SIG-M5 treated with dmso at 0.1 percent for 504 hours (cell line): Measurements from ENCODE around the gene POU2F3.

Source experiments
- DNase-seq: peaks from one replicate; lab custom pipeline; 2025; ENCODE audit not compliant: unreplicated experiment; lab: John Stamatoyannopoulos, UW

POU2F3 gene

GRCh38 chr11:120281143-120281795 is 41.3 kb downstream of the POU2F3 start:
- DNase-seq = no peak

GRCh38 chr11:120283124-120283523 is 43.2 kb downstream of the POU2F3 start:
- DNase-seq = no peak

GRCh38 chr11:120284272-120284671 is 44.3 kb downstream of the POU2F3 start:
- DNase-seq = no peak

- no peak for DNase-seq
Measured at GRCh38 chr11:120285256-120285655, 45.3 kb downstream of the POU2F3 start.

GRCh38 chr11:120288021-120288420 is 48.1 kb downstream of the POU2F3 start:
- no peak for DNase-seq

GRCh38 chr11:120289426-120289825 is 49.5 kb downstream of the POU2F3 start:
- DNase-seq = no peak

- no peak for DNase-seq
Measured at GRCh38 chr11:120290956-120291355, 51.0 kb downstream of the POU2F3 start.

- DNase-seq = peak; percentile 5
Measured at GRCh38 chr11:120293038-120293800, 53.3 kb downstream of the POU2F3 start.

- DNase-seq = no peak
Measured at GRCh38 chr11:120294096-120294495, 54.2 kb downstream of the POU2F3 start.

GRCh38 chr11:120295099-120295498 is 55.2 kb downstream of the POU2F3 start:
- no peak for DNase-seq

- no peak for DNase-seq
Measured at GRCh38 chr11:120296554-120296953, 56.6 kb downstream of the POU2F3 start.

- no peak for DNase-seq
Measured at GRCh38 chr11:120298461-120298860, 58.5 kb downstream of the POU2F3 start.

- DNase-seq = peak; percentile 31
Measured at GRCh38 chr11:120302001-120302805, 62.3 kb downstream of the POU2F3 start.

GRCh38 chr11:120303004-120303637 is 63.2 kb downstream of the POU2F3 start:
- peak; percentile 57 for DNase-seq

- peak; percentile 20 for DNase-seq
Measured at GRCh38 chr11:120304526-120304925, 64.6 kb downstream of the POU2F3 start.

- no peak for DNase-seq
Measured at GRCh38 chr11:120305286-120305685, 65.3 kb downstream of the POU2F3 start.

- DNase-seq = no peak
Measured at GRCh38 chr11:120306519-120307242, 66.7 kb downstream of the POU2F3 start.

- DNase-seq = no peak
Measured at GRCh38 chr11:120307476-120307875, 67.5 kb downstream of the POU2F3 start.

GRCh38 chr11:120308081-120308480 is 68.1 kb downstream of the POU2F3 start:
- DNase-seq = no peak

- no peak for DNase-seq
Measured at GRCh38 chr11:120310870-120311269, 70.9 kb downstream of the POU2F3 start.

GRCh38 chr11:120314861-120315260 is 74.9 kb downstream of the POU2F3 start:
- DNase-seq = no peak
